T-helper 17 cell (primary cell): ENCODE results near the gene CDH20. TPM values are rescaled to one million over a fixed set of nuclear protein-coding genes. Genes with fewer than 3 reads are reported as not detected.

Source experiments
- ATAC-seq: fragments of 150-1000 bp; cut with Tn5 transposase; 2 replicates; pipeline ENCODE4 v1.10.0; 2021; ENCODE audit warnings: mild to moderate bottlenecking, moderate library complexity
- DNase-seq, 3 donors: peaks; one replicate each; pipeline versions ENCODE4 v3.0.0 to v3.0.0-alpha.2; 2020 to 2021
- H3K9me3 ChIP-seq: one replicate; pipeline ENCODE4 v1.7.0; 2013; ENCODE audit warnings: low read length, mild to moderate bottlenecking; ENCODE audit not compliant: control insufficient read depth, poor library complexity, severe bottlenecking
- H3K27ac Mint-ChIP-seq: one replicate; pipeline ENCODE4 v1.8.0; 2022; ENCODE audit warnings: mild to moderate bottlenecking, moderate library complexity, mixed read lengths
- H3K27me3 Mint-ChIP-seq: one replicate; pipeline ENCODE4 v1.8.0; 2022; ENCODE audit warnings: mixed read lengths
- H3K36me3 Mint-ChIP-seq: one replicate; pipeline ENCODE4 v1.8.0; 2022; ENCODE audit warnings: low read depth, mixed read lengths
- H3K4me1 Mint-ChIP-seq: one replicate; pipeline ENCODE4 v1.8.0; 2022; ENCODE audit warnings: mild to moderate bottlenecking, mixed read lengths
- H3K4me3 Mint-ChIP-seq: one replicate; pipeline ENCODE4 v1.8.0; 2022; ENCODE audit warnings: mild to moderate bottlenecking, moderate library complexity, mixed read lengths
- total RNA-seq, 4 donors: library from RNA in 2 of 4; stranded (reverse) in 2 of 4; gene quantifications; one replicate each; pipeline ENCODE4 v1.2.3 and lab custom pipeline; 2022 to 2026

CDH20 gene
- total RNA-seq, 2 donors from 2014 or later, result 0.21 to 0.35 TPM

- no peaks in the 10 kb centered on the region for H3K36me3 Mint-ChIP-seq
- no peaks in the 10 kb centered on the region for H3K9me3 ChIP-seq
Measured at GRCh38 chr18:61531182-61531581, 198.0 kb downstream of the CDH20 start.

DNA sequence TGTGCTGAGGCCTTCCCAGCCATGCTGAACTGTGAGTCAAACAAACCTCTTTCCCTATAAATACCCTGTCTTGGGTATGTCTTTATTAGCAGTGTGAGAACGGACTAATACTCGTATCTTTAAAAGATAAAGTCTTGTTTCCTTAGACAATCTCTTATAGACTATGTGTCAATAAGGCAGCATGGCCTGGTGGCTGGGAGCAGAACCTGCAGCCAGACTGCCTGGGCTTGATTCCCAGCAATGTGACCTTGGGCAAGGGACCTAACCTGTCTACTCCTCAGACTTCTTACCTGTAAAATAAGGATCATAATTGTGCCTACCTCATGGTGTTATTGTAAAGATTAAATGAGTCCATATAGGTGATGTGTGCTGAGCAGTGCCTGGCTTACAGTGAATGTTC is 198.7 kb downstream of the CDH20 start:
- no peaks in the 10 kb centered on the region for H3K36me3 Mint-ChIP-seq
- ATAC-seq (no peak), DNase-seq (no peak)
- H3K27ac Mint-ChIP-seq, result no peak overlapping the region
- no peaks in the 10 kb centered on the region for H3K4me1 Mint-ChIP-seq
- H3K4me3 Mint-ChIP-seq, result no peak overlapping the region
- H3K27me3 Mint-ChIP-seq, result peaks cover 24% of the 10 kb centered on the region
- H3K9me3 ChIP-seq, result no peaks in the 10 kb centered on the region

More at GRCh38 chr18:61531182-61531581, 198.0 kb downstream of the CDH20 start:
- Mint-ChIP-seq H3K4me1 (no peaks in the 10 kb centered on the region), H3K27me3 (peaks cover 24% of the 10 kb centered on the region), H3K4me3 (no peak overlapping the region), H3K27ac (no peak overlapping the region)
- ATAC-seq (no peak), DNase-seq (no peak)

GRCh38 chr18:61535401-61535800 is 202.2 kb downstream of the CDH20 start:
- Mint-ChIP-seq H3K4me1 (no peaks in the 10 kb centered on the region), H3K36me3 (no peaks in the 10 kb centered on the region), H3K4me3 (no peak overlapping the region), H3K27ac (no peak overlapping the region), H3K27me3 (peaks cover 17% of the 10 kb centered on the region)
- no peaks in the 10 kb centered on the region for H3K9me3 ChIP-seq
- no peak for ATAC-seq
- no peak for DNase-seq

- Mint-ChIP-seq H3K36me3 (no peaks in the 10 kb centered on the region), H3K4me1 (no peaks in the 10 kb centered on the region), H3K4me3 (no peak overlapping the region), H3K27ac (no peak overlapping the region), H3K27me3 (peaks cover 18% of the 10 kb centered on the region)
- H3K9me3 ChIP-seq, result no peaks in the 10 kb centered on the region
- DNase-seq (no peak), ATAC-seq (no peak)
Measured at GRCh38 chr18:61541673-61542072, 208.4 kb downstream of the CDH20 start.

DNA sequence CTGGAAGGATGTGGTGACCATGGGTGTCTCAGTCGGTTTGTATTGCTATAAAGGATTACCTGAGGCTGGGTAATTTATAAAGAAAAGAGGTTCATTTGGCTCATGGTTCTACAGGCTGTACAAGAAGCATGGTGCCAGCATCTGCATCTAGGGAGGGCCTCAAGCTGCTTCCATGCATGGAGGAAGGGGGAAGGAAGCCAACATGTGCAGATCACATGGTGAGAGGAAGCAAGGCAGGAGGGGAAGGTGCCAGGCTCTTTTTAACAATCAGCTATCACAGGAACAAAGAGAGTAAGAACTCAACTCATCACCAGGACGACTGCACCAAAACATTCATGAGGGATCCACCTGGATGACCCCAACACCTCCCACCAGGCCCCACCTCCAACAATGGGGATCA is 209.4 kb downstream of the CDH20 start:
- no peak for ATAC-seq
- Mint-ChIP-seq H3K4me1 (no peaks in the 10 kb centered on the region), H3K4me3 (no peak overlapping the region), H3K27me3 (peaks cover 18% of the 10 kb centered on the region), H3K27ac (no peak overlapping the region), H3K36me3 (no peaks in the 10 kb centered on the region)
- no peak for DNase-seq
- no peaks in the 10 kb centered on the region for H3K9me3 ChIP-seq

- no peak for ATAC-seq
- H3K36me3 Mint-ChIP-seq, result no peaks in the 10 kb centered on the region
- no peak overlapping the region for H3K4me3 Mint-ChIP-seq
- H3K27ac Mint-ChIP-seq, result no peak overlapping the region
- no peak for DNase-seq
- no peaks in the 10 kb centered on the region for H3K4me1 Mint-ChIP-seq
- H3K9me3 ChIP-seq, result no peaks in the 10 kb centered on the region
- H3K27me3 Mint-ChIP-seq, result peaks cover 18% of the 10 kb centered on the region
Measured at GRCh38 chr18:61543518-61543917, 210.3 kb downstream of the CDH20 start.

- no peaks in the 10 kb centered on the region for H3K4me1 Mint-ChIP-seq
- no peak overlapping the region for H3K4me3 Mint-ChIP-seq
- no peak for ATAC-seq
- peaks cover 18% of the 10 kb centered on the region for H3K27me3 Mint-ChIP-seq
- H3K9me3 ChIP-seq, result no peaks in the 10 kb centered on the region
- H3K27ac Mint-ChIP-seq, result no peak overlapping the region
- DNase-seq, result no peak
- H3K36me3 Mint-ChIP-seq, result no peaks in the 10 kb centered on the region
Measured at GRCh38 chr18:61544178-61544577, 210.9 kb downstream of the CDH20 start.

GRCh38 chr18:61545281-61546245 is 212.3 kb downstream of the CDH20 start:
- H3K9me3 ChIP-seq, result no peaks in the 10 kb centered on the region
- no peaks in the 10 kb centered on the region for H3K36me3 Mint-ChIP-seq
- H3K4me3 Mint-ChIP-seq, result no peak overlapping the region
- DNase-seq (no peak), ATAC-seq (no peak)
- no peaks in the 10 kb centered on the region for H3K4me1 Mint-ChIP-seq
- no peak overlapping the region for H3K27ac Mint-ChIP-seq
- peaks cover 19% of the 10 kb centered on the region for H3K27me3 Mint-ChIP-seq

DNA sequence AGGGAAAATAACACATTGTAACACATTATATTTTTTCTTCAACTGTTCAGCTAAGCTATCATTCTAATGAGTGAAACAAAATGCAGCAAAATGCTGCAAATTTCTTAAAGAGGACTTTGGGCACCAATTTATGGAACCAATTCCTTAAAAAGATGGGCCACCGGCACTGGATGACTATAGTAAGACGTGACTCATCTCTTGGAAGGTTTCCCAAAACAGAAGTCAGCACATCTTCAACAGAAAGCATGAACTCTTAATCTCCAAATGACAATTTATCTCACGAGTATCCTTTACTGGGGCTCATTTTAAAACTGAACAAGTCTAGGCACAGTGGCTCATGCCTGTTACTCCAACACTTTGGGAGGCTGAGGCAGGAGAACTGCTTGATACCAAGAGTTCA is 213.4 kb downstream of the CDH20 start:
- Mint-ChIP-seq H3K27me3 (peaks cover 23% of the 10 kb centered on the region), H3K4me3 (no peak overlapping the region), H3K27ac (no peak overlapping the region), H3K36me3 (no peaks in the 10 kb centered on the region), H3K4me1 (peaks cover 2% of the 10 kb centered on the region)
- H3K9me3 ChIP-seq, result no peaks in the 10 kb centered on the region
- ATAC-seq, result no peak
- DNase-seq, result no peak

DNA sequence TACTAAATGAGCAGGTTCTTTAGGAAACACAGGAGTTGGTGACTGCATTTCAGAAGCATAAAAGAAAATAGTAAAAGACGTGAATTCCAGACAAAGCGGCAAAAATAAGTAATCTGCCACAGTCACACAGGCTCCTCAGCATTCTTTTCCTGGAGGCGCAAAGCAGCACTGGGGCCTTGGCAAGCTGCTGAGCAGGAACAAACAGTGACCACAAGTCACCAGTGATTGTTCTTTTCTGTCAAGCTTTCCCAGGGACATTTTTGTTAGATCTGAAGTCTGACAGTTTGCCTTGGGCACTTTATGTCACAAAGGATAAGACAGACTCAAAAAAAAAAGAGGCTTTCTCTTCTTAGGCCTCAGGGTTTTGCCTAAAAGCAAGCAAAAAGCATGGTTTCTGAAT is 216.2 kb downstream of the CDH20 start:
- Mint-ChIP-seq H3K27me3 (peaks cover 22% of the 10 kb centered on the region), H3K4me3 (no peak overlapping the region), H3K4me1 (peaks cover 7% of the 10 kb centered on the region), H3K36me3 (no peaks in the 10 kb centered on the region), H3K27ac (no peak overlapping the region)
- no peak for ATAC-seq
- H3K9me3 ChIP-seq, result no peaks in the 10 kb centered on the region
- DNase-seq, result no peak

DNA sequence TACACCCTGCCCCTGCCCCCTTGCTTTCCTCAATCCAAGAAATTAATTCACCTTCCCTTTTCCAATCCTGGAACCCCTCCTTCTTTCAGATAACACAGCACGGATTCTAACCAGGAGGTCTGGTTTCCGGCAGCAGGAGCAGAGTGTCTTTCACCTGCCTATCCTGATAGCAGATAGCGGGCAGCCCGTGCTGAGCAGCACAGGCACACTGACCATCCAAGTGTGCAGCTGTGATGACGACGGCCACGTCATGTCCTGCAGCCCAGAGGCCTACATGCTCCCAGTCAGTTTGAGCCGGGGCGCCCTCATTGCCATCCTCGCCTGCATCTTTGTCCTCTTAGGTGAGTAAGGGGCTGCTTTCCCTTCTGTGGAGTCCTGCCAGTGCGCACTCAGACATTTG is 216.7 kb downstream of the CDH20 start:
- ATAC-seq, result no peak

DNA sequence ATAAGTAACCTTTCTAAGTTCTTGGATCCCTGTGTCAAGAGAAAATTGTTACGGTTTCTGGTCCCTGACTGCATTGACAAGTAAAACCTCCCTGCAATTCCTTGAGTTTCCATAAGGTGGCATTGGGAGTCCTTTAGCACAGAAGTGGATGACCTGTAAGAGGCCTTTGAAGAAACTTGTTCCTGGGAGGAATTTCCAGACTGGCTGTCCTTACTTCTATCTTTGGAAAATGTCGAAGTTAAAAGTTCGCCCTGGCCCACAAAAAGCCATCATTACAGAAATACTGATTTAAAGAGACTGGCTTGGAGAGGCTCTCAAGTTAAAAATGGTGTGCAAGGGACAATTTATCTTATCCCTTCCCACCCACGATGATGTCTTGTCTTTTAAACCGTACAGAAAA is 218.4 kb downstream of the CDH20 start:
- H3K9me3 ChIP-seq, result no peaks in the 10 kb centered on the region
- H3K4me3 Mint-ChIP-seq, result no peak overlapping the region
- no peak overlapping the region for H3K27ac Mint-ChIP-seq
- peak; percentile 47 for ATAC-seq
- DNase-seq, result no peak
- no peaks in the 10 kb centered on the region for H3K36me3 Mint-ChIP-seq
- H3K4me1 Mint-ChIP-seq, result peaks cover 11% of the 10 kb centered on the region
- peaks cover 22% of the 10 kb centered on the region for H3K27me3 Mint-ChIP-seq

More for the DNA sequence above, 216.7 kb downstream of the CDH20 start:
- H3K9me3 ChIP-seq, result no peaks in the 10 kb centered on the region
- DNase-seq, result no peak
- Mint-ChIP-seq H3K4me1 (peaks cover 9% of the 10 kb centered on the region), H3K27ac (no peak overlapping the region), H3K4me3 (no peak overlapping the region), H3K27me3 (peaks cover 22% of the 10 kb centered on the region), H3K36me3 (no peaks in the 10 kb centered on the region)

- H3K27ac Mint-ChIP-seq, result peak overlapping the region; percentile 83
- peaks cover 26% of the 10 kb centered on the region for H3K27me3 Mint-ChIP-seq
- ATAC-seq (no peak), DNase-seq (no peak)
- H3K4me3 Mint-ChIP-seq, result no peak overlapping the region
- H3K36me3 Mint-ChIP-seq, result no peaks in the 10 kb centered on the region
- H3K4me1 Mint-ChIP-seq, result peaks cover 11% of the 10 kb centered on the region
- no peaks in the 10 kb centered on the region for H3K9me3 ChIP-seq
Measured at GRCh38 chr18:61553045-61553659, 219.9 kb downstream of the CDH20 start.
